Inferior parietal cortex (tissue), 1 donor: ENCODE data around the gene PHGDH.

Experiments
- DNase-seq: peaks from one replicate; pipeline ENCODE4 v3.0.0-alpha.2; 2016; ENCODE audit errors: extremely low spot score

Gene PHGDH

DNA sequence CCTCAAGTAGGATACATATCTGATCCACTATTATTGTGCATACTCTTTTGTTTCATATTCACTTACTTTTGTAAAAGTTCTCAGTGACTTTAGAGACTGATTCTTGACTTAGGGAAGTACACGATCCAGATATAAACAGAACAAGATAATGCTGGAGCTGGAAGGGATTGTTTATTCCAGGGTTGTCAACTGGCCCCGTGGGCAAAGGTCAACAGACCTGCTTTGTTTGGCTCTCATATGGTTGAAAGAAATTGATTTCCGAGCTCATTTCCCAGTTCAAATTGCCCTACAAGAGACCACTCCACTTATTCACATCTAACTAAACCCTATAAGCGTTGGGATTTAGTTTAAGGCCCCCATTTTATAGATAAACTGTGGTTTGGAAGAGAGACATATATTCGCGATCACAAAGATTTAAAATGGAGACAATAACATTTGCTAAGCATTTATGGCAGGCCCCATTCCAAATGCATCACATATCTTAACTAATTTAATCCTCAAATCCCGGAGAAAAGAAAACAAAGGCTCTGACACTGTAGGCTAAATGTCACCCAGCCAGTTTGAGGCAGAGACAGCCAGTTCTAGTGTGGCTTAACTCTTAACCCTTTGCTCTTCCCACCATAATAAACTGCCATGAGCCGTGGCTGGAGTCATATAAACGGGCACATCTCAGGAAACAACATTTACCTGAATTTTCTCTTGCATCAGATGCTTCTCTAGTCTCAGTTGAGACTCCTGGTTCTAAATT is 78.9 kb downstream of the PHGDH start:
- DNase-seq = no peak

GRCh38 chr1:119791377-119791776 is 79.6 kb downstream of the PHGDH start:
- DNase-seq = no peak
